OCI-LY1 (cell line): ENCODE measurements around the gene OR10P1.

Source experiments
- EZH2 ChIP-seq: fragments of 200-600 bp; sonication (generic), shearing (Covaris generic); IDR thresholded peaks from 2 replicates; pipeline ENCODE4 v1.8.0; 2017; ENCODE audit warnings: borderline replicate concordance, mixed run types, mild to moderate bottlenecking, antibody characterized with exemption, low read length, moderate library complexity, mixed read lengths
- TF ChIP-seq, protein P1 (sequence below): fragments of 200-600 bp; sonication (generic), shearing (Covaris generic); IDR thresholded peaks from 2 replicates; pipeline ENCODE4 v1.5.1; 2017; ENCODE audit warnings: mild to moderate bottlenecking, antibody characterized with exemption, low read length, moderate library complexity, mixed read lengths

DNA sequence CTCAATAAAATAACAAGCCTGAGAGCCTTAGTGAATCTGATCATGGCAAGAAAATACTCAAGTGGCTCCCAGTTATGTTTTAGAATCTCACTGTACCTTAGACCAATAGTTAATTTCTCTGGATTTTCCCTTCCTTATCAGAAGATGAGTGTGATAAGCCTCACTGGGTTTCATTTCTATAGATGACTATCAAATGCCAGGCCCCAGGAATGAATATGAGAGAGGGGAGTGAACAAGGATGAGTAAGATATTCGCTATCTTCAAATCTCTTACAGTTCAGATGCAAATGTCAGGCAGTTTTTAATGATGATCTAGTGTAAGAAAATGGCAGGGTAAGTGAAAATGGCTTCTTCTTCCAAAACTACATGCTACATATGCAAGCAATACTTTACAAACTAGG lies 26.1 kb upstream of the OR10P1 start:
- TF ChIP-seq, protein P1, sequence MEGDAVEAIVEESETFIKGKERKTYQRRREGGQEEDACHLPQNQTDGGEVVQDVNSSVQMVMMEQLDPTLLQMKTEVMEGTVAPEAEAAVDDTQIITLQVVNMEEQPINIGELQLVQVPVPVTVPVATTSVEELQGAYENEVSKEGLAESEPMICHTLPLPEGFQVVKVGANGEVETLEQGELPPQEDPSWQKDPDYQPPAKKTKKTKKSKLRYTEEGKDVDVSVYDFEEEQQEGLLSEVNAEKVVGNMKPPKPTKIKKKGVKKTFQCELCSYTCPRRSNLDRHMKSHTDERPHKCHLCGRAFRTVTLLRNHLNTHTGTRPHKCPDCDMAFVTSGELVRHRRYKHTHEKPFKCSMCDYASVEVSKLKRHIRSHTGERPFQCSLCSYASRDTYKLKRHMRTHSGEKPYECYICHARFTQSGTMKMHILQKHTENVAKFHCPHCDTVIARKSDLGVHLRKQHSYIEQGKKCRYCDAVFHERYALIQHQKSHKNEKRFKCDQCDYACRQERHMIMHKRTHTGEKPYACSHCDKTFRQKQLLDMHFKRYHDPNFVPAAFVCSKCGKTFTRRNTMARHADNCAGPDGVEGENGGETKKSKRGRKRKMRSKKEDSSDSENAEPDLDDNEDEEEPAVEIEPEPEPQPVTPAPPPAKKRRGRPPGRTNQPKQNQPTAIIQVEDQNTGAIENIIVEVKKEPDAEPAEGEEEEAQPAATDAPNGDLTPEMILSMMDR: no peak
- TF ChIP-seq EZH2: no peak
